ENCODE data around the gene ASTN2.

Gene ASTN2

DNA sequence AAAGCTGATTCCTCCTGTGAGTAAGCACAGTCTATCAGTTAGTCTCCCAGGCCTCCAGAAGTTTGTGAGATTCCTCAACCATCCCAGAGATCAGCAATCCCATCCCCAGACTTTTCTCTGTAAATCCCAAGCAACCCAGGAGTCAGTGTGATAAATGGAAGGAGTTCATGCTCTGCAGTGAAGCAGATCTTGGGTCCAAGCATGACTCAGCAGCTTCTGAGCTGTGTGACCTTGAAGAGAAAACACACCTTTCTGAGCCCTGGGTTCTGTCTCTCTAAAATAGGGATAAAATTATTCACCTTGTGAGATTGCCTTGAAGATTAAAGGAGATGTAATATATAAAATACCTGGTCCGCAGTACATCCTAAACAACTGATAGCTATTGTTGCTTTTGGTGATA lies 318.7 kb downstream of the ASTN2 start:
- TF ChIP-seq, protein P1, sequence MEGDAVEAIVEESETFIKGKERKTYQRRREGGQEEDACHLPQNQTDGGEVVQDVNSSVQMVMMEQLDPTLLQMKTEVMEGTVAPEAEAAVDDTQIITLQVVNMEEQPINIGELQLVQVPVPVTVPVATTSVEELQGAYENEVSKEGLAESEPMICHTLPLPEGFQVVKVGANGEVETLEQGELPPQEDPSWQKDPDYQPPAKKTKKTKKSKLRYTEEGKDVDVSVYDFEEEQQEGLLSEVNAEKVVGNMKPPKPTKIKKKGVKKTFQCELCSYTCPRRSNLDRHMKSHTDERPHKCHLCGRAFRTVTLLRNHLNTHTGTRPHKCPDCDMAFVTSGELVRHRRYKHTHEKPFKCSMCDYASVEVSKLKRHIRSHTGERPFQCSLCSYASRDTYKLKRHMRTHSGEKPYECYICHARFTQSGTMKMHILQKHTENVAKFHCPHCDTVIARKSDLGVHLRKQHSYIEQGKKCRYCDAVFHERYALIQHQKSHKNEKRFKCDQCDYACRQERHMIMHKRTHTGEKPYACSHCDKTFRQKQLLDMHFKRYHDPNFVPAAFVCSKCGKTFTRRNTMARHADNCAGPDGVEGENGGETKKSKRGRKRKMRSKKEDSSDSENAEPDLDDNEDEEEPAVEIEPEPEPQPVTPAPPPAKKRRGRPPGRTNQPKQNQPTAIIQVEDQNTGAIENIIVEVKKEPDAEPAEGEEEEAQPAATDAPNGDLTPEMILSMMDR (IDR thresholded peaks at IDR 0.05; ENCODE audit: insufficient read depth, missing control alignments) = no peak
- DNase-seq (ENCODE audit: insufficient read length, low spot score) = no peak
- no peak for FAIRE-seq

DNA sequence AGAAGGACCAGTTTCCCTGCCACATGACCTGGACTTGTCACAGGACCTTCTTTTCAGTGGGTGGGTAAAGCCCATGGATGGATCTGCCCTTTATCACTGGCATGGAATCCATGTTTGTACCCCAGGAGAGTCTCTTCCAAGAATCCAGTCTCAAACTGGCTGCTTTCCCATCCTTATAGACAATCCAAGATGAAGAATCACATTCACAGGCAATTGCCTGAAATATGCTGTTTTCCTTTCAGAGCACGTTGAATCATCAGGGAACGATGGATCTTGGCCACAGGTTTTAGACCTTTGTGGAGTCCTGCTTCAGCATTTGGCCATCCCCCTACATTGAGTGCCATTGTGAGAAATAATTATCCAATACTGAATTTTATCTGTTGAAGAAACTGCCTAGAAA lies 319.8 kb downstream of the ASTN2 start:
- DNase-seq (ENCODE audit: insufficient read length, low spot score) (no peak), FAIRE-seq (no peak)

GRCh38 chr9:117093891-117094844 lies 320.7 kb downstream of the ASTN2 start:
- FAIRE-seq (no peak), DNase-seq (ENCODE audit: insufficient read length, low spot score) (no peak)
- TF ChIP-seq, protein P1 (IDR thresholded peaks at IDR 0.05; ENCODE audit: insufficient read depth, missing control alignments) = no peak

More for the DNA sequence above, 319.8 kb downstream of the ASTN2 start:
- TF ChIP-seq, protein P1 (IDR thresholded peaks at IDR 0.05; ENCODE audit: insufficient read depth, missing control alignments) = no peak

- FAIRE-seq (no peak), DNase-seq (ENCODE audit: insufficient read length, low spot score) (no peak)
- TF ChIP-seq, protein P1 (IDR thresholded peaks at IDR 0.05; ENCODE audit: insufficient read depth, missing control alignments) = no peak
These were observed 322.3 kb downstream of the ASTN2 start for GRCh38 chr9:117092582-117092981.

- TF ChIP-seq, protein P1 (IDR thresholded peaks at IDR 0.05; ENCODE audit: insufficient read depth, missing control alignments) = no peak
- no peak for DNase-seq (ENCODE audit: insufficient read length, low spot score)
- no peak for FAIRE-seq
These were observed 323.3 kb downstream of the ASTN2 start for GRCh38 chr9:117091529-117091928.

- DNase-seq (ENCODE audit: insufficient read length, low spot score) (no peak), FAIRE-seq (no peak)
- TF ChIP-seq, protein P1 (IDR thresholded peaks at IDR 0.05; ENCODE audit: insufficient read depth, missing control alignments) = no peak
These were observed 326.1 kb downstream of the ASTN2 start for GRCh38 chr9:117088786-117089185.

DNA sequence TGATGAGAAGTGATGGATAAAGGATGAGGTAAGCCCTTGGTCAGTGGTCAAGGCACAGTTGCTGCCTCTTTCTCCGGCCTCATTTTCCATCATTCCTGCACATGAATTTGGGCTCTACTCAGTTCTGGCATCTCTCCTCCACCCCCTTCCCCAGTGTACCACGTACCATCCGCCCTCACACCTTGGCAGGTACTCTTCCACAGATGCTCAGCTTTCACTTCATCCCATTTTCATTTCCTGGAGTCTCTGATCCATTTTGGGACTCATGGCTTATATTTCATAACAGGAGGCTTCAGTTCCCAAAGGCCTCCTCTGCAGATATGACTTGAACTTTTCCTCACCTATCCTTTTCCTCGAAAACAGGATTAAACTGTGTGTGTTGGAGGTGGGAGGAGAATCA lies 326.7 kb downstream of the ASTN2 start:
- DNase-seq (ENCODE audit: insufficient read length, low spot score) (no peak), FAIRE-seq (no peak)
- TF ChIP-seq, protein P1 (IDR thresholded peaks at IDR 0.05; ENCODE audit: insufficient read depth, missing control alignments) = no peak
